Measurements from ENCODE around the gene ADAMTS3.

DNA sequence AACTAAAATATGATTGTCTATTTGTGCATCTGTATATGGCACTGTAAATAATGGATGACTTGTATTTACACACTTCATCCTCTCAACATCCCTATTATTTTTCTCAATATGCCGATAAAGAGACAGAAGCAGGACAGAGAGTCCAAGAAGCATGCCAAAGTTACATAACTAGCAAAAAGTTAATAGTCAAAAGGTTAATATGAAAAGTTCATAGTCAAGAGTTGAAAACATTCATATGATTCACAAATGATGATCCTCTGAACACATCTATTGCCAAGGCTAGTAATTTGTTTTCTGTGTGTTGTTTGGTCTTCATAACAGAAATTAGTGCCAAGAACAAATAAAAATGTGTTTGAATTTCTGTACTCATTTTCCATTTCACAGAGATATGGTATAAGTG lies 231.0 kb downstream of the ADAMTS3 start:
- TF ChIP-seq RARB (CRISPR knock-in tag; IDR thresholded peaks at IDR 0.05) (no peak), SNAI2 (CRISPR knock-in tag; IDR thresholded peaks at IDR 0.05) (no peak), ZNF8 (CRISPR knock-in tag; IDR thresholded peaks at IDR 0.05) (no peak), GLIS3 (CRISPR knock-in tag; IDR thresholded peaks at IDR 0.05) (no peak), ZNF565 (CRISPR knock-in tag; conservative IDR thresholded peaks at IDR 0.05; ENCODE audit: low read depth) (no peak), PATZ1 (CRISPR knock-in tag; IDR thresholded peaks at IDR 0.05; ENCODE audit: borderline replicate concordance) (no peak), ZFP3 (CRISPR knock-in tag; IDR thresholded peaks at IDR 0.05) (no peak), TSHZ2 (CRISPR knock-in tag; IDR thresholded peaks at IDR 0.05) (no peak), TOX (CRISPR knock-in tag; IDR thresholded peaks at IDR 0.05; ENCODE audit: borderline replicate concordance) (no peak), ZFP30 (CRISPR knock-in tag; IDR thresholded peaks at IDR 0.05) (no peak), ZC3H10 (CRISPR knock-in tag; IDR thresholded peaks at IDR 0.05) (no peak)
- TF ChIP-seq, protein P1, sequence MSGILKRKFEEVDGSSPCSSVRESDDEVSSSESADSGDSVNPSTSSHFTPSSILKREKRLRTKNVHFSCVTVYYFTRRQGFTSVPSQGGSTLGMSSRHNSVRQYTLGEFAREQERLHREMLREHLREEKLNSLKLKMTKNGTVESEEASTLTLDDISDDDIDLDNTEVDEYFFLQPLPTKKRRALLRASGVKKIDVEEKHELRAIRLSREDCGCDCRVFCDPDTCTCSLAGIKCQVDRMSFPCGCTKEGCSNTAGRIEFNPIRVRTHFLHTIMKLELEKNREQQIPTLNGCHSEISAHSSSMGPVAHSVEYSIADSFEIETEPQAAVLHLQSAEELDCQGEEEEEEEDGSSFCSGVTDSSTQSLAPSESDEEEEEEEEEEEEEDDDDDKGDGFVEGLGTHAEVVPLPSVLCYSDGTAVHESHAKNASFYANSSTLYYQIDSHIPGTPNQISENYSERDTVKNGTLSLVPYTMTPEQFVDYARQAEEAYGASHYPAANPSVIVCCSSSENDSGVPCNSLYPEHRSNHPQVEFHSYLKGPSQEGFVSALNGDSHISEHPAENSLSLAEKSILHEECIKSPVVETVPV (CRISPR knock-in tag; IDR thresholded peaks at IDR 0.05), result no peak

Data from SK-N-SH treated with all-trans-retinoic acid at 6 μM for 48 hours (cell line).